ENCODE results near the gene SLC7A7.
"Not testable (repeated sequence)": the region's sequence is repeated elsewhere in the genome, so short reads cannot be mapped to it uniquely, and the experiment has no call there.

GRCh38 chr14:22725374-22725773 is 89.9 kb downstream of the SLC7A7 start:
- not testable (repeated sequence) for TF ChIP-seq JUND (IDR thresholded peaks at IDR 0.05); CTCF (IDR thresholded peaks at IDR 0.05; ENCODE audit: low read depth, low read length, missing input control); RAD21 (IDR thresholded peaks at IDR 0.05)

All from liver (tissue), 3 donors.